ENCODE measurements around the gene TENM4.

TENM4 gene

GRCh38 chr11:79050786-79051185 lies 390.0 kb downstream of the TENM4 start:
- Histone ChIP-seq H3K4me1 (ENCODE audit: control insufficient read depth in 2 of 2, insufficient read depth in 2 of 2, low read length in 2 of 2) (no peaks in the 10 kb centered on the region), H3K4me3 (ENCODE audit: low read length in 2 of 2) (no peak overlapping the region), H3K9me3 (ENCODE audit: control insufficient read depth in 2 of 2, low read length in 2 of 2) (no peaks in the 10 kb centered on the region), H3K9ac (ENCODE audit: low read depth in 1 of 2, low read length in 2 of 2) (no peak overlapping the region), H3K36me3 (ENCODE audit: control insufficient read depth in 2 of 2, insufficient read depth in 2 of 2, low read length in 2 of 2) (no peaks in the 10 kb centered on the region), H3K27ac (ENCODE audit: low read depth in 2 of 2, low read length in 2 of 2) (no peak overlapping the region), H3K27me3 (ENCODE audit: control insufficient read depth in 2 of 2, insufficient read depth in 2 of 2, low read length in 2 of 2) (no peaks in the 10 kb centered on the region)

GRCh38 chr11:79049741-79050179 lies 391.1 kb downstream of the TENM4 start:
- H3K9me3 ChIP-seq (ENCODE audit: control insufficient read depth in 2 of 2, low read length in 2 of 2) = no peaks in the 10 kb centered on the region
- H3K36me3 ChIP-seq (ENCODE audit: control insufficient read depth in 2 of 2, insufficient read depth in 2 of 2, low read length in 2 of 2) = no peaks in the 10 kb centered on the region
- no peaks in the 10 kb centered on the region for H3K4me1 ChIP-seq (ENCODE audit: control insufficient read depth in 2 of 2, insufficient read depth in 2 of 2, low read length in 2 of 2)
- no peaks in the 10 kb centered on the region for H3K27me3 ChIP-seq (ENCODE audit: control insufficient read depth in 2 of 2, insufficient read depth in 2 of 2, low read length in 2 of 2)
- no peak overlapping the region for H3K27ac ChIP-seq (ENCODE audit: low read depth in 2 of 2, low read length in 2 of 2)
- H3K9ac ChIP-seq (ENCODE audit: low read depth in 1 of 2, low read length in 2 of 2) = no peak overlapping the region
- no peak overlapping the region for H3K4me3 ChIP-seq (ENCODE audit: low read length in 2 of 2)

GRCh38 chr11:79047980-79048379 lies 392.9 kb downstream of the TENM4 start:
- Histone ChIP-seq H3K36me3 (ENCODE audit: control insufficient read depth in 2 of 2, insufficient read depth in 2 of 2, low read length in 2 of 2) (no peaks in the 10 kb centered on the region), H3K27me3 (ENCODE audit: control insufficient read depth in 2 of 2, insufficient read depth in 2 of 2, low read length in 2 of 2) (no peaks in the 10 kb centered on the region), H3K4me3 (ENCODE audit: low read length in 2 of 2) (no peak overlapping the region), H3K9ac (ENCODE audit: low read depth in 1 of 2, low read length in 2 of 2) (no peak overlapping the region), H3K9me3 (ENCODE audit: control insufficient read depth in 2 of 2, low read length in 2 of 2) (no peaks in the 10 kb centered on the region), H3K27ac (ENCODE audit: low read depth in 2 of 2, low read length in 2 of 2) (no peak overlapping the region), H3K4me1 (ENCODE audit: control insufficient read depth in 2 of 2, insufficient read depth in 2 of 2, low read length in 2 of 2) (no peaks in the 10 kb centered on the region)

- Histone ChIP-seq H3K9me3 (ENCODE audit: control insufficient read depth in 2 of 2, low read length in 2 of 2) (no peaks in the 10 kb centered on the region), H3K4me3 (ENCODE audit: low read length in 2 of 2) (no peak overlapping the region), H3K36me3 (ENCODE audit: control insufficient read depth in 2 of 2, insufficient read depth in 2 of 2, low read length in 2 of 2) (no peaks in the 10 kb centered on the region), H3K27ac (ENCODE audit: low read depth in 2 of 2, low read length in 2 of 2) (no peak overlapping the region), H3K4me1 (ENCODE audit: control insufficient read depth in 2 of 2, insufficient read depth in 2 of 2, low read length in 2 of 2) (no peaks in the 10 kb centered on the region), H3K9ac (ENCODE audit: low read depth in 1 of 2, low read length in 2 of 2) (no peak overlapping the region), H3K27me3 (ENCODE audit: control insufficient read depth in 2 of 2, insufficient read depth in 2 of 2, low read length in 2 of 2) (no peaks in the 10 kb centered on the region)
These were observed 393.5 kb downstream of the TENM4 start for GRCh38 chr11:79047321-79047720.

GRCh38 chr11:79046366-79046765 lies 394.5 kb downstream of the TENM4 start:
- Histone ChIP-seq H3K9me3 (ENCODE audit: control insufficient read depth in 2 of 2, low read length in 2 of 2) (no peaks in the 10 kb centered on the region), H3K9ac (ENCODE audit: low read depth in 1 of 2, low read length in 2 of 2) (no peak overlapping the region), H3K36me3 (ENCODE audit: control insufficient read depth in 2 of 2, insufficient read depth in 2 of 2, low read length in 2 of 2) (no peaks in the 10 kb centered on the region), H3K27ac (ENCODE audit: low read depth in 2 of 2, low read length in 2 of 2) (no peak overlapping the region), H3K27me3 (ENCODE audit: control insufficient read depth in 2 of 2, insufficient read depth in 2 of 2, low read length in 2 of 2) (no peaks in the 10 kb centered on the region), H3K4me1 (ENCODE audit: control insufficient read depth in 2 of 2, insufficient read depth in 2 of 2, low read length in 2 of 2) (no peaks in the 10 kb centered on the region), H3K4me3 (ENCODE audit: low read length in 2 of 2) (no peak overlapping the region)

GRCh38 chr11:79045800-79046304 lies 395.0 kb downstream of the TENM4 start:
- H3K36me3 ChIP-seq (ENCODE audit: control insufficient read depth in 2 of 2, insufficient read depth in 2 of 2, low read length in 2 of 2) = no peaks in the 10 kb centered on the region
- no peaks in the 10 kb centered on the region for H3K4me1 ChIP-seq (ENCODE audit: control insufficient read depth in 2 of 2, insufficient read depth in 2 of 2, low read length in 2 of 2)
- no peak overlapping the region for H3K9ac ChIP-seq (ENCODE audit: low read depth in 1 of 2, low read length in 2 of 2)
- no peaks in the 10 kb centered on the region for H3K9me3 ChIP-seq (ENCODE audit: control insufficient read depth in 2 of 2, low read length in 2 of 2)
- no peak overlapping the region for H3K4me3 ChIP-seq (ENCODE audit: low read length in 2 of 2)
- no peak overlapping the region for H3K27ac ChIP-seq (ENCODE audit: low read depth in 2 of 2, low read length in 2 of 2)
- H3K27me3 ChIP-seq (ENCODE audit: control insufficient read depth in 2 of 2, insufficient read depth in 2 of 2, low read length in 2 of 2) = no peaks in the 10 kb centered on the region

GRCh38 chr11:79045018-79045799 lies 395.6 kb downstream of the TENM4 start:
- Histone ChIP-seq H3K36me3 (ENCODE audit: control insufficient read depth in 2 of 2, insufficient read depth in 2 of 2, low read length in 2 of 2) (no peaks in the 10 kb centered on the region), H3K27ac (ENCODE audit: low read depth in 2 of 2, low read length in 2 of 2) (no peak overlapping the region), H3K9ac (ENCODE audit: low read depth in 1 of 2, low read length in 2 of 2) (no peak overlapping the region), H3K27me3 (ENCODE audit: control insufficient read depth in 2 of 2, insufficient read depth in 2 of 2, low read length in 2 of 2) (no peaks in the 10 kb centered on the region), H3K9me3 (ENCODE audit: control insufficient read depth in 2 of 2, low read length in 2 of 2) (no peaks in the 10 kb centered on the region), H3K4me1 (ENCODE audit: control insufficient read depth in 2 of 2, insufficient read depth in 2 of 2, low read length in 2 of 2) (no peaks in the 10 kb centered on the region), H3K4me3 (ENCODE audit: low read length in 2 of 2) (no peak overlapping the region)

GRCh38 chr11:79044201-79044600 lies 396.6 kb downstream of the TENM4 start:
- H3K4me1 ChIP-seq (ENCODE audit: control insufficient read depth in 2 of 2, insufficient read depth in 2 of 2, low read length in 2 of 2) = no peaks in the 10 kb centered on the region
- H3K36me3 ChIP-seq (ENCODE audit: control insufficient read depth in 2 of 2, insufficient read depth in 2 of 2, low read length in 2 of 2) = no peaks in the 10 kb centered on the region
- H3K27me3 ChIP-seq (ENCODE audit: control insufficient read depth in 2 of 2, insufficient read depth in 2 of 2, low read length in 2 of 2) = no peaks in the 10 kb centered on the region
- no peak overlapping the region for H3K9ac ChIP-seq (ENCODE audit: low read depth in 1 of 2, low read length in 2 of 2)
- no peaks in the 10 kb centered on the region for H3K9me3 ChIP-seq (ENCODE audit: control insufficient read depth in 2 of 2, low read length in 2 of 2)
- H3K4me3 ChIP-seq (ENCODE audit: low read length in 2 of 2) = no peak overlapping the region
- H3K27ac ChIP-seq (ENCODE audit: low read depth in 2 of 2, low read length in 2 of 2) = no peak overlapping the region

- H3K4me1 ChIP-seq (ENCODE audit: control insufficient read depth in 2 of 2, insufficient read depth in 2 of 2, low read length in 2 of 2) = no peaks in the 10 kb centered on the region
- no peak overlapping the region for H3K9ac ChIP-seq (ENCODE audit: low read depth in 1 of 2, low read length in 2 of 2)
- H3K27ac ChIP-seq (ENCODE audit: low read depth in 2 of 2, low read length in 2 of 2) = no peak overlapping the region
- no peaks in the 10 kb centered on the region for H3K27me3 ChIP-seq (ENCODE audit: control insufficient read depth in 2 of 2, insufficient read depth in 2 of 2, low read length in 2 of 2)
- no peak overlapping the region for H3K4me3 ChIP-seq (ENCODE audit: low read length in 2 of 2)
- no peaks in the 10 kb centered on the region for H3K9me3 ChIP-seq (ENCODE audit: control insufficient read depth in 2 of 2, low read length in 2 of 2)
- no peaks in the 10 kb centered on the region for H3K36me3 ChIP-seq (ENCODE audit: control insufficient read depth in 2 of 2, insufficient read depth in 2 of 2, low read length in 2 of 2)
These were observed 397.1 kb downstream of the TENM4 start for GRCh38 chr11:79043726-79044125.

GRCh38 chr11:79042824-79043223 lies 398.0 kb downstream of the TENM4 start:
- Histone ChIP-seq H3K4me1 (ENCODE audit: control insufficient read depth in 2 of 2, insufficient read depth in 2 of 2, low read length in 2 of 2) (no peaks in the 10 kb centered on the region), H3K9ac (ENCODE audit: low read depth in 1 of 2, low read length in 2 of 2) (no peak overlapping the region), H3K27me3 (ENCODE audit: control insufficient read depth in 2 of 2, insufficient read depth in 2 of 2, low read length in 2 of 2) (no peaks in the 10 kb centered on the region), H3K27ac (ENCODE audit: low read depth in 2 of 2, low read length in 2 of 2) (no peak overlapping the region), H3K9me3 (ENCODE audit: control insufficient read depth in 2 of 2, low read length in 2 of 2) (no peaks in the 10 kb centered on the region), H3K36me3 (ENCODE audit: control insufficient read depth in 2 of 2, insufficient read depth in 2 of 2, low read length in 2 of 2) (no peaks in the 10 kb centered on the region), H3K4me3 (ENCODE audit: low read length in 2 of 2) (no peak overlapping the region)

Data from mucosa of rectum (tissue), 2 donors.